Liver (tissue), 9 donors: ENCODE measurements around the gene TRIM56. TPM values are rescaled to one million over a fixed set of nuclear protein-coding genes. Genes with fewer than 3 reads are reported as not detected.

Experiments used
- DNase-seq: peaks from one replicate; pipeline ENCODE4 v3.0.0-alpha.2; 2017; ENCODE audit warnings: low spot score
- H3K27ac ChIP-seq, 2 donors: one replicate each; pipeline ENCODE4 v1.7.0; 2013; ENCODE audit warnings: inconsistent platforms in 2 of 2, low read length in 2 of 2, control low read depth in 1 of 2, low read depth in 1 of 2, mild to moderate bottlenecking in 1 of 2
- H3K27me3 ChIP-seq, 4 donors: one replicate each; pipeline versions ENCODE4 v1.6.1 to v1.7.0; 2013; ENCODE audit warnings: low read length in 3 of 4, inconsistent platforms in 1 of 4, mild to moderate bottlenecking in 1 of 4, moderate library complexity in 1 of 4; ENCODE audit not compliant: control insufficient read depth in 4 of 4, insufficient read depth in 4 of 4
- H3K36me3 ChIP-seq, 4 donors: one replicate each; pipeline versions ENCODE4 v1.6.1 to v1.7.0; 2013; ENCODE audit warnings: low read length in 3 of 4, mild to moderate bottlenecking in 3 of 4, low read depth in 1 of 4, moderate library complexity in 1 of 4; ENCODE audit not compliant: control insufficient read depth in 4 of 4, insufficient read depth in 3 of 4
- H3K4me1 ChIP-seq, 4 donors: one replicate each; pipeline versions ENCODE4 v1.6.1 to v1.7.0; 2013; ENCODE audit warnings: low read length in 3 of 4, mild to moderate bottlenecking in 3 of 4, moderate library complexity in 1 of 4; ENCODE audit not compliant: control insufficient read depth in 4 of 4, insufficient read depth in 4 of 4
- H3K4me3 ChIP-seq, 3 donors: one replicate each; pipeline versions ENCODE4 v1.6.1 to v1.7.0; 2013; ENCODE audit warnings: low read length in 3 of 3, control low read depth in 1 of 3, low read depth in 1 of 3, mild to moderate bottlenecking in 1 of 3
- H3K9ac ChIP-seq, 2 donors: one replicate each; pipeline ENCODE4 v1.7.0; 2013; ENCODE audit warnings: low read length in 2 of 2, mild to moderate bottlenecking in 2 of 2, moderate library complexity in 2 of 2, control low read depth in 1 of 2, low read depth in 1 of 2
- H3K9me3 ChIP-seq, 4 donors: one replicate each; pipeline versions ENCODE4 v1.6.1 to v1.7.0; 2013; ENCODE audit warnings: low read length in 3 of 4; ENCODE audit not compliant: control insufficient read depth in 4 of 4
- EGR1 ChIP-seq, 2 donors: IDR thresholded peaks; 2 replicates each; pipeline ENCODE4 v1.6.1; 2016 to 2018; ENCODE audit warnings: antibody characterized with exemption in 2 of 2, low read depth in 2 of 2
- FOXA1 ChIP-seq: IDR thresholded peaks from 2 replicates; pipeline ENCODE4 v1.6.1; 2016; ENCODE audit warnings: antibody characterized with exemption
- FOXA2 ChIP-seq: IDR thresholded peaks from 2 replicates; pipeline ENCODE4 v1.6.1; 2016; ENCODE audit warnings: antibody characterized with exemption
- GABPA ChIP-seq, 2 donors: IDR thresholded peaks in 1 of 2; conservative IDR thresholded peaks in 1 of 2; 2 replicates each; pipeline ENCODE4 v1.6.1; 2016; ENCODE audit warnings: antibody characterized with exemption in 2 of 2, mild to moderate bottlenecking in 1 of 2, moderate library complexity in 1 of 2
- HNF4A ChIP-seq, 2 donors: conservative IDR thresholded peaks; 2 replicates each; pipeline ENCODE4 v1.6.1; 2016; ENCODE audit warnings: antibody characterized with exemption in 2 of 2, mild to moderate bottlenecking in 2 of 2
- JUND ChIP-seq, 2 donors: IDR thresholded peaks; 2 replicates each; pipeline ENCODE4 v1.6.1; 2016; ENCODE audit warnings: antibody characterized with exemption in 2 of 2
- NR2F2 ChIP-seq: IDR thresholded peaks from 2 replicates; pipeline ENCODE4 v1.6.1; 2016; ENCODE audit warnings: antibody characterized with exemption
- RAD21 ChIP-seq, 2 donors: IDR thresholded peaks; 2 replicates each; pipeline ENCODE4 v1.6.1; 2016; ENCODE audit warnings: antibody characterized with exemption in 2 of 2, mild to moderate bottlenecking in 2 of 2
- RXRA ChIP-seq, 2 donors: IDR thresholded peaks; 2 replicates each; pipeline ENCODE4 v1.6.1; 2017 to 2018; ENCODE audit warnings: antibody characterized with exemption in 2 of 2, mild to moderate bottlenecking in 1 of 2
- YY1 ChIP-seq: IDR thresholded peaks from 2 replicates; pipeline ENCODE4 v1.6.1; 2016; ENCODE audit warnings: antibody characterized with exemption, mild to moderate bottlenecking
- WGBS: extraction: QIAGEN DNeasy Blood & Tissue Kit; methylation state at CpG from one replicate; pipeline ENCODE4 v1.1.7; 2013; 5-methylcytosine and 5-hydroxymethylcytosine counted together
- polyA plus RNA-seq, 2 donors: library from polyadenylated mRNA; stranded (reverse) in 1 of 2; unstranded in 1 of 2; fragments of 200-250 nt in 1 of 2; fragments of >200 nt in 1 of 2; fragmentation: Nextera tagmentation in 1 of 2; extraction: Ambion mirVana in 1 of 2; gene quantifications; one replicate each; pipeline versions ENCODE4 v1.2.1 to v1.2.3, GENCODE V29; 2013 to 2015
- total RNA-seq, 2 donors: library from RNA; depleted of rRNA; stranded (reverse); fragments of >200 nt; gene quantifications; one replicate each; pipeline ENCODE4 v1.2.3, GENCODE V29; 2014
- TF ChIP-seq, protein P1 (sequence below): IDR thresholded peaks from 2 replicates; pipeline ENCODE4 v1.6.1; 2016; ENCODE audit warnings: antibody characterized with exemption
- TF ChIP-seq, protein P2 (sequence below): fragments of 150-350 bp; IDR thresholded peaks from 2 replicates; pipeline ENCODE4 v1.5.1; 2017; ENCODE audit warnings: improper control_type of control experiment, low read depth, low read length; ENCODE audit not compliant: missing input control
- TF ChIP-seq, protein P3 (sequence below): IDR thresholded peaks from 2 replicates; pipeline ENCODE4 v1.6.1; 2016; ENCODE audit warnings: antibody characterized with exemption
- TF ChIP-seq, protein P4 (sequence below): IDR thresholded peaks from 2 replicates; pipeline ENCODE4 v1.6.1; 2016; ENCODE audit warnings: antibody characterized with exemption
- TF ChIP-seq, protein P5 (sequence below): IDR thresholded peaks from 2 replicates; pipeline ENCODE4 v1.6.1; 2016; ENCODE audit warnings: antibody characterized with exemption, mild to moderate bottlenecking
- donor health status: healthy.
- donor health status: healthy.
- donor health status: healthy.
- donor health status: healthy.
- donor health status: healthy.

TRIM56 gene
- total and polyA plus RNA-seq, 4 donors: 4.8 to 15.6 (median 7.6) TPM

DNA sequence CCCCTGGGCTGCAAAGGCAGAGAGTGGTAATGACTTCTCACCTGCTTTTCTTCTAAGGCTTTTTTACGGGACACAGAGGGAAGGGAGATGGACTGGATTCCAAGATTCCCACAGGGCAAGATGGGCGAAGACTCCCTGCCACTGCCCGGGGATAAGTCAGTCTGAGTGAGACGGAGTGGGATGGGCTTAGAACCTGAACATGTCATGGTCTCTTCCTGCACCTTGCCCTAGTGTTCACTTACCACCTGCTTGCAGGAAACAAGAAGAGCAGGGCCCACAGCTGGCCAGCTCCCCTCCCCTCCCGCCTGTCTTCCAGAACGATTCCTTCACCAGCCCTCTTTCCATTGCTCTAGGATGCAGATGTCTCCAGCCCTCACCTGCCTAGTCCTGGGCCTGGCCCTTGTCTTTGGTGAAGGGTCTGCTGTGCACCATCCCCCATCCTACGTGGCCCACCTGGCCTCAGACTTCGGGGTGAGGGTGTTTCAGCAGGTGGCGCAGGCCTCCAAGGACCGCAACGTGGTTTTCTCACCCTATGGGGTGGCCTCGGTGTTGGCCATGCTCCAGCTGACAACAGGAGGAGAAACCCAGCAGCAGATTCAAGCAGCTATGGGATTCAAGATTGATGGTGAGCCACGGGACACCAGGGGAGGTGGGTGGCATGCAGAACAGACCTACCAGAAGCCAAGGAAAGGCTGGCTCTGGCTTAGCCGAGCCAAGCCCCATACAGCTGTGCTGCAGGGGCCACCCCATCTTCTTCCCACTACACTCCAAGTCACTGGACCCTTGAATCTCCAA, 43.0 kb downstream of the TRIM56 start:
- no peak for TF ChIP-seq GABPA (IDR thresholded peaks at IDR 0.05 in 1 of 2, conservative IDR thresholded peaks at IDR 0.05 in 1 of 2)
- no peak for TF ChIP-seq HNF4A (conservative IDR thresholded peaks at IDR 0.05)
- TF ChIP-seq, protein P1, sequence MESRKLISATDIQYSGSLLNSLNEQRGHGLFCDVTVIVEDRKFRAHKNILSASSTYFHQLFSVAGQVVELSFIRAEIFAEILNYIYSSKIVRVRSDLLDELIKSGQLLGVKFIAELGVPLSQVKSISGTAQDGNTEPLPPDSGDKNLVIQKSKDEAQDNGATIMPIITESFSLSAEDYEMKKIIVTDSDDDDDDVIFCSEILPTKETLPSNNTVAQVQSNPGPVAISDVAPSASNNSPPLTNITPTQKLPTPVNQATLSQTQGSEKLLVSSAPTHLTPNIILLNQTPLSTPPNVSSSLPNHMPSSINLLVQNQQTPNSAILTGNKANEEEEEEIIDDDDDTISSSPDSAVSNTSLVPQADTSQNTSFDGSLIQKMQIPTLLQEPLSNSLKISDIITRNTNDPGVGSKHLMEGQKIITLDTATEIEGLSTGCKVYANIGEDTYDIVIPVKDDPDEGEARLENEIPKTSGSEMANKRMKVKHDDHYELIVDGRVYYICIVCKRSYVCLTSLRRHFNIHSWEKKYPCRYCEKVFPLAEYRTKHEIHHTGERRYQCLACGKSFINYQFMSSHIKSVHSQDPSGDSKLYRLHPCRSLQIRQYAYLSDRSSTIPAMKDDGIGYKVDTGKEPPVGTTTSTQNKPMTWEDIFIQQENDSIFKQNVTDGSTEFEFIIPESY: no peak
- TF ChIP-seq YY1: no peak
- TF ChIP-seq, protein P2, sequence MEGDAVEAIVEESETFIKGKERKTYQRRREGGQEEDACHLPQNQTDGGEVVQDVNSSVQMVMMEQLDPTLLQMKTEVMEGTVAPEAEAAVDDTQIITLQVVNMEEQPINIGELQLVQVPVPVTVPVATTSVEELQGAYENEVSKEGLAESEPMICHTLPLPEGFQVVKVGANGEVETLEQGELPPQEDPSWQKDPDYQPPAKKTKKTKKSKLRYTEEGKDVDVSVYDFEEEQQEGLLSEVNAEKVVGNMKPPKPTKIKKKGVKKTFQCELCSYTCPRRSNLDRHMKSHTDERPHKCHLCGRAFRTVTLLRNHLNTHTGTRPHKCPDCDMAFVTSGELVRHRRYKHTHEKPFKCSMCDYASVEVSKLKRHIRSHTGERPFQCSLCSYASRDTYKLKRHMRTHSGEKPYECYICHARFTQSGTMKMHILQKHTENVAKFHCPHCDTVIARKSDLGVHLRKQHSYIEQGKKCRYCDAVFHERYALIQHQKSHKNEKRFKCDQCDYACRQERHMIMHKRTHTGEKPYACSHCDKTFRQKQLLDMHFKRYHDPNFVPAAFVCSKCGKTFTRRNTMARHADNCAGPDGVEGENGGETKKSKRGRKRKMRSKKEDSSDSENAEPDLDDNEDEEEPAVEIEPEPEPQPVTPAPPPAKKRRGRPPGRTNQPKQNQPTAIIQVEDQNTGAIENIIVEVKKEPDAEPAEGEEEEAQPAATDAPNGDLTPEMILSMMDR: no peak
- TF ChIP-seq JUND (IDR thresholded peaks at IDR 0.05): no peak
- H3K4me1 ChIP-seq: peaks cover 17 to 44% (median 22%) of the 10 kb centered on the region in 4 donors
- H3K27me3 ChIP-seq: no peaks in the 10 kb centered on the region
- peak overlapping the region; percentile 45 to 50 (median 47) for H3K4me3 ChIP-seq
- peak overlapping the region; percentile 83 to 96 for H3K27ac ChIP-seq
- whole genome bisulfite sequencing: 87% methylated on average over 14 of the region's 14 CpGs
- DNase-seq: no peak
- H3K36me3 ChIP-seq: peaks cover 0 to 19% (median 12%) of the 10 kb centered on the region in 4 donors
- H3K9ac ChIP-seq: peak overlapping the region in 1 of 2 donors; percentile 88
- no peaks in the 10 kb centered on the region for H3K9me3 ChIP-seq

DNA sequence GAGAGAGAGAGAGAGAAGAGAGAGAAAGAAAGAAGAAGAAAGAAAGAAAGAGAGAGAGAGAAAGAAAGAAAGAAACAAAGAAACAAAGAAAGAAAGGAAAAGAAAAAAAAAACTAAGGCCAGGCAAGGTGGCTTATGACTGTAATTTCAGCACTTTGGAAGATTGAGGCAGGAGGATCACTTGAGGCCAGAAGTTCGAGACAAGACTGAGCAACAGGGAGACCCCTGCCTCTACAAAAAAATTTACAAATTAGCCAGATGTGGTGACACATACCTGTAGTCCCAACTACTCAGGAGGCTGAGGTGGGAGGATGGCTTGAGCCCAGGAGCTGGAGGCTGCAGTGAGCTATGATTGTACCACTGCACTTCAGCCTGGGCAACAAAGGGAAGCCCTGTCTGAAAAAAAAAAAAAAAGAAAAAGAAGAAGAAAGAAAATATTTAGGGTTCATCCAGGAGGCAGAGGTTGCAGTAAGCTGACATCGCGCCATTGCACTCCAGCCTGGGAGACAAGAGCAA, 44.4 kb downstream of the TRIM56 start:
- 93% methylated on average over 3 of the region's 3 CpGs for WGBS
- TF ChIP-seq JUND (IDR thresholded peaks at IDR 0.05) (no peak), EGR1 (IDR thresholded peaks at IDR 0.05; ENCODE audit: low read depth in 2 of 2) (no peak), RAD21 (IDR thresholded peaks at IDR 0.05) (no peak), FOXA1 (no peak), YY1 (no peak), FOXA2 (no peak), NR2F2 (no peak), RXRA (IDR thresholded peaks at IDR 0.05) (no peak), GABPA (IDR thresholded peaks at IDR 0.05 in 1 of 2, conservative IDR thresholded peaks at IDR 0.05 in 1 of 2) (no peak)
- TF ChIP-seq, protein P3, sequence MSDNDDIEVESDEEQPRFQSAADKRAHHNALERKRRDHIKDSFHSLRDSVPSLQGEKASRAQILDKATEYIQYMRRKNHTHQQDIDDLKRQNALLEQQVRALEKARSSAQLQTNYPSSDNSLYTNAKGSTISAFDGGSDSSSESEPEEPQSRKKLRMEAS: no peak
- TF ChIP-seq, protein P1: no peak
- TF ChIP-seq, protein P4, sequence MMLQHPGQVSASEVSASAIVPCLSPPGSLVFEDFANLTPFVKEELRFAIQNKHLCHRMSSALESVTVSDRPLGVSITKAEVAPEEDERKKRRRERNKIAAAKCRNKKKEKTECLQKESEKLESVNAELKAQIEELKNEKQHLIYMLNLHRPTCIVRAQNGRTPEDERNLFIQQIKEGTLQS: no peak
- TF ChIP-seq, protein P5, sequence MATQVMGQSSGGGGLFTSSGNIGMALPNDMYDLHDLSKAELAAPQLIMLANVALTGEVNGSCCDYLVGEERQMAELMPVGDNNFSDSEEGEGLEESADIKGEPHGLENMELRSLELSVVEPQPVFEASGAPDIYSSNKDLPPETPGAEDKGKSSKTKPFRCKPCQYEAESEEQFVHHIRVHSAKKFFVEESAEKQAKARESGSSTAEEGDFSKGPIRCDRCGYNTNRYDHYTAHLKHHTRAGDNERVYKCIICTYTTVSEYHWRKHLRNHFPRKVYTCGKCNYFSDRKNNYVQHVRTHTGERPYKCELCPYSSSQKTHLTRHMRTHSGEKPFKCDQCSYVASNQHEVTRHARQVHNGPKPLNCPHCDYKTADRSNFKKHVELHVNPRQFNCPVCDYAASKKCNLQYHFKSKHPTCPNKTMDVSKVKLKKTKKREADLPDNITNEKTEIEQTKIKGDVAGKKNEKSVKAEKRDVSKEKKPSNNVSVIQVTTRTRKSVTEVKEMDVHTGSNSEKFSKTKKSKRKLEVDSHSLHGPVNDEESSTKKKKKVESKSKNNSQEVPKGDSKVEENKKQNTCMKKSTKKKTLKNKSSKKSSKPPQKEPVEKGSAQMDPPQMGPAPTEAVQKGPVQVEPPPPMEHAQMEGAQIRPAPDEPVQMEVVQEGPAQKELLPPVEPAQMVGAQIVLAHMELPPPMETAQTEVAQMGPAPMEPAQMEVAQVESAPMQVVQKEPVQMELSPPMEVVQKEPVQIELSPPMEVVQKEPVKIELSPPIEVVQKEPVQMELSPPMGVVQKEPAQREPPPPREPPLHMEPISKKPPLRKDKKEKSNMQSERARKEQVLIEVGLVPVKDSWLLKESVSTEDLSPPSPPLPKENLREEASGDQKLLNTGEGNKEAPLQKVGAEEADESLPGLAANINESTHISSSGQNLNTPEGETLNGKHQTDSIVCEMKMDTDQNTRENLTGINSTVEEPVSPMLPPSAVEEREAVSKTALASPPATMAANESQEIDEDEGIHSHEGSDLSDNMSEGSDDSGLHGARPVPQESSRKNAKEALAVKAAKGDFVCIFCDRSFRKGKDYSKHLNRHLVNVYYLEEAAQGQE: no peak
- TF ChIP-seq, protein P2: no peak
- DNase-seq: no peak
- peaks cover 7 to 31% (median 18%) of the 10 kb centered on the region in 4 donors for H3K4me1 ChIP-seq
- no peaks in the 10 kb centered on the region for H3K9me3 ChIP-seq
- peaks cover 0 to 29% (median 20%) of the 10 kb centered on the region in 4 donors for H3K36me3 ChIP-seq
- no peak overlapping the region for H3K4me3 ChIP-seq
- no peaks in the 10 kb centered on the region for H3K27me3 ChIP-seq
- H3K27ac ChIP-seq: no peak overlapping the region
- H3K9ac ChIP-seq: no peak overlapping the region
